Left lobe of liver (tissue), 2 donors: ENCODE results near the gene SNX32. TPM values are rescaled to one million over a fixed set of nuclear protein-coding genes. Genes with fewer than 3 reads are reported as not detected.
A peak's percentile ranks its signal among the peaks of the same experiment; 100 is the strongest.
"Not testable (repeated sequence)": the region's sequence is repeated elsewhere in the genome, so short reads cannot be mapped to it uniquely, and the experiment has no call there.

Source experiments
- ATAC-seq: fragments of 200-7000 bp; cut with Tn5 transposase; one replicate; pipeline ENCODE4 v1.9.1; 2020; ENCODE audit warnings: mild to moderate bottlenecking, moderate library complexity
- DNase-seq: peaks from one replicate; pipeline ENCODE4 v3.0.0-alpha.2; 2020; ENCODE audit warnings: low spot score
- total RNA-seq: library from RNA; stranded (reverse); gene quantifications from one replicate; pipeline ENCODE4 v1.2.1, GENCODE V29; 2021
- donor health status: DM: no; HTN: no; CAD: no; lungs with moderate emphysema.
- donor health status: DM: no; HTN: yes; CAD: no.

Gene SNX32
- total RNA-seq, 1 donor from 2014 or later = not detected

GRCh38 chr11:65883058-65883761 is 49.4 kb downstream of the SNX32 start:
- ATAC-seq = no peak

GRCh38 chr11:65883786-65884715 is 50.3 kb downstream of the SNX32 start:
- DNase-seq (peak; percentile 46), ATAC-seq (no peak)

More at GRCh38 chr11:65883058-65883761, 49.4 kb downstream of the SNX32 start:
- DNase-seq = peak; percentile 37

GRCh38 chr11:65884716-65885092 is 50.9 kb downstream of the SNX32 start:
- ATAC-seq (peak; percentile 67), DNase-seq (peak; percentile 80)

GRCh38 chr11:65885231-65885630 is 51.5 kb downstream of the SNX32 start:
- DNase-seq = no peak
- no peak for ATAC-seq

GRCh38 chr11:65885808-65886536 is 52.2 kb downstream of the SNX32 start:
- DNase-seq (peak; percentile 42), ATAC-seq (no peak)

GRCh38 chr11:65886826-65887722 is 53.3 kb downstream of the SNX32 start:
- ATAC-seq (no peak), DNase-seq (no peak)

- ATAC-seq (no peak), DNase-seq (no peak)
Observed at GRCh38 chr11:65887723-65888162, 54.0 kb downstream of the SNX32 start.

- DNase-seq = peak; percentile 97
- ATAC-seq = peak; percentile 82
Observed at GRCh38 chr11:65888163-65888814, 54.5 kb downstream of the SNX32 start, which contains the start of gene FIBP. Gene FIBP (minus strand): TSS chr11:65888471. CDS start chr11:65888418, 53 bp downstream.

GRCh38 chr11:65890324-65891218 is 56.8 kb downstream of the SNX32 start, which contains the start of gene CCDC85B:
Gene CCDC85B (plus strand): TSS chr11:65890673. CDS start chr11:65890784, 111 bp downstream.
- ATAC-seq (peak; percentile 84), DNase-seq (peak; percentile 97)

- no peak for ATAC-seq
- DNase-seq = no peak
Observed at GRCh38 chr11:65891219-65892136, 57.7 kb downstream of the SNX32 start.

- not testable (repeated sequence) for ATAC-seq, DNase-seq
Observed at GRCh38 chr11:65892137-65892540, 58.4 kb downstream of the SNX32 start.

- no peak for DNase-seq
- ATAC-seq = no peak
Observed at GRCh38 chr11:65892661-65893317, 59.0 kb downstream of the SNX32 start.

GRCh38 chr11:65894034-65894591 is 60.4 kb downstream of the SNX32 start:
- ATAC-seq = no peak
- DNase-seq = no peak

- no peak for ATAC-seq
- DNase-seq = no peak
Observed at GRCh38 chr11:65895482-65895981, 61.8 kb downstream of the SNX32 start.

GRCh38 chr11:65896034-65896999 is 62.6 kb downstream of the SNX32 start:
- ATAC-seq (no peak), DNase-seq (no peak)
